Liver (tissue), 3 donors: ENCODE results near the gene PRAMEF5.
"Not testable (repeated sequence)": the region's sequence is repeated elsewhere in the genome, so short reads cannot be mapped to it uniquely, and the experiment has no call there.

Source experiments
- EGR1 ChIP-seq, 2 donors: IDR thresholded peaks; 2 replicates each; pipeline ENCODE4 v1.6.1; 2016 to 2018; ENCODE audit warnings: antibody characterized with exemption in 2 of 2, low read depth in 2 of 2
- HNF4A ChIP-seq, 2 donors: conservative IDR thresholded peaks; 2 replicates each; pipeline ENCODE4 v1.6.1; 2016; ENCODE audit warnings: antibody characterized with exemption in 2 of 2, mild to moderate bottlenecking in 2 of 2
- YY1 ChIP-seq: IDR thresholded peaks from 2 replicates; pipeline ENCODE4 v1.6.1; 2016; ENCODE audit warnings: antibody characterized with exemption, mild to moderate bottlenecking
- TF ChIP-seq, protein P1 (sequence below): fragments of 150-350 bp; IDR thresholded peaks from 2 replicates; pipeline ENCODE4 v1.5.1; 2017; ENCODE audit warnings: improper control_type of control experiment, low read depth, low read length; ENCODE audit not compliant: missing input control
- TF ChIP-seq, protein P2 (sequence below): IDR thresholded peaks from 2 replicates; pipeline ENCODE4 v1.6.1; 2016; ENCODE audit warnings: antibody characterized with exemption
- donor health status: healthy.
- donor health status: healthy.

DNA sequence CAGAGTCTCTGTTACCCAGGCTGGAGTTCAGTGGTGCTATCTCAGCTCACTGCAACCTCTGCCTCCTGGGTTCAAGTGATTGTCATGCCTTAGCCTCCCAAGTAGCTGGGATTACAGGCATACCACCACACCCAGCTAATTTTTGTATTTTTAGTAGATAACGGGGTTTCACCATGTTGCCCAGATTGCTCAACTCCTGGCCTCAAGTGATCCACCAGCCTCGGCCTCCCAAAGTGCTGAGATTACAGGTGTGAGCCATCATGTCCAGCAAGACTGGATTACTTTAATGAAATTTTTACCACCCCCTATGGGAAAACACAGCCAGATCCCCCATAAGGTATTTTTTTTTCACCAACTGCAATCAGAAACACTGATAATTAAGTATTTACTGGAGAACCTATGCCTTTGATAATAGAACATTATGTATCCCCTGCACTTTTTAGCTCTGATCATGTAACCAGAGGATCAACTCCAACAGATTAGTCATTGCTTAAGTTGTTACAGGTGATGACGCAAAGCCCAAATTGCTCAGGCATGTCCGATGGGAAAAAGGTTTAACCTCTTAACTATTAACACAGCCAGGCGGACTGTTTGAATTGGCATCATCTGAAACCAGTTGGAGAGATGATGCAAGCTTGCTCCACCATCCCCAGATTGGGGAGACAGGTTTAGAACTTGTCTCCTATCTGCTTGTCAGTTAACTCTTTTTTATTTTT is 43.4 kb downstream of the PRAMEF5 start:
- TF ChIP-seq, protein P1, sequence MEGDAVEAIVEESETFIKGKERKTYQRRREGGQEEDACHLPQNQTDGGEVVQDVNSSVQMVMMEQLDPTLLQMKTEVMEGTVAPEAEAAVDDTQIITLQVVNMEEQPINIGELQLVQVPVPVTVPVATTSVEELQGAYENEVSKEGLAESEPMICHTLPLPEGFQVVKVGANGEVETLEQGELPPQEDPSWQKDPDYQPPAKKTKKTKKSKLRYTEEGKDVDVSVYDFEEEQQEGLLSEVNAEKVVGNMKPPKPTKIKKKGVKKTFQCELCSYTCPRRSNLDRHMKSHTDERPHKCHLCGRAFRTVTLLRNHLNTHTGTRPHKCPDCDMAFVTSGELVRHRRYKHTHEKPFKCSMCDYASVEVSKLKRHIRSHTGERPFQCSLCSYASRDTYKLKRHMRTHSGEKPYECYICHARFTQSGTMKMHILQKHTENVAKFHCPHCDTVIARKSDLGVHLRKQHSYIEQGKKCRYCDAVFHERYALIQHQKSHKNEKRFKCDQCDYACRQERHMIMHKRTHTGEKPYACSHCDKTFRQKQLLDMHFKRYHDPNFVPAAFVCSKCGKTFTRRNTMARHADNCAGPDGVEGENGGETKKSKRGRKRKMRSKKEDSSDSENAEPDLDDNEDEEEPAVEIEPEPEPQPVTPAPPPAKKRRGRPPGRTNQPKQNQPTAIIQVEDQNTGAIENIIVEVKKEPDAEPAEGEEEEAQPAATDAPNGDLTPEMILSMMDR, result not testable (repeated sequence)
- TF ChIP-seq YY1; HNF4A (conservative IDR thresholded peaks at IDR 0.05); EGR1 (IDR thresholded peaks at IDR 0.05; ENCODE audit: low read depth in 2 of 2): not testable (repeated sequence)
- TF ChIP-seq, protein P2, sequence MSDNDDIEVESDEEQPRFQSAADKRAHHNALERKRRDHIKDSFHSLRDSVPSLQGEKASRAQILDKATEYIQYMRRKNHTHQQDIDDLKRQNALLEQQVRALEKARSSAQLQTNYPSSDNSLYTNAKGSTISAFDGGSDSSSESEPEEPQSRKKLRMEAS, result not testable (repeated sequence)
